ENCODE results near the gene SEMA6B. TPM values are rescaled to one million over a fixed set of nuclear protein-coding genes. Genes with fewer than 3 reads are reported as not detected.

Gene SEMA6B
- total and polyA plus RNA-seq, 2 of the 4 experiments (the other 2 are of a cell fraction): 0.18 to 0.72 TPM

GRCh38 chr19:4586691-4587090, 27.2 kb upstream of the SEMA6B start:
- H2AK9ac ChIP-seq (replicated peaks; ENCODE audit: low read depth, low read length, poor library complexity): no peak overlapping the region
- no peak overlapping the region for H3K4me2 ChIP-seq (ENCODE audit: low read depth, low read length)
- no peak overlapping the region for H4K91ac ChIP-seq (ENCODE audit: insufficient read depth, low read depth, low read length)
- H3K23ac ChIP-seq (ENCODE audit: low read depth, low read length): no peak overlapping the region
- H2BK15ac ChIP-seq (ENCODE audit: low read depth, low read length): no peak overlapping the region
- dilution Hi-C loops (cut with HindIII; ENCODE audit: low sequenced_read_pairs, unreplicated experiment) (no loop called here), intact Hi-C loops (cut with micrococcal nuclease) (no loop called here), in situ Hi-C loops (cut with MboI; ENCODE audit: low sequenced_read_pairs) (no loop called here)
- no peak overlapping the region for H2BK5ac ChIP-seq (ENCODE audit: low read depth, low read length, poor library complexity, severe bottlenecking)
- ATAC-seq (ENCODE audit: low read depth) (no peak), DNase-seq (no peak)
- no peak overlapping the region for H4K5ac ChIP-seq (ENCODE audit: low read depth, low read length)
- H4K8ac ChIP-seq (ENCODE audit: low read depth in 2 of 2, low read length in 2 of 2): no peak overlapping the region
- no peak overlapping the region for H3K14ac ChIP-seq (replicated peaks; ENCODE audit: low read depth, low read length)
- ChIA-PET POLR2A (ENCODE audit: unreplicated experiment) (no interaction called here), CTCF (no interaction called here)
- no peak overlapping the region for H2AK5ac ChIP-seq (ENCODE audit: low read depth, low read length)
- no peak overlapping the region for H3K4me3 ChIP-seq (ENCODE audit: insufficient read depth, low read depth, low read length)
- no peak overlapping the region for H2BK120ac ChIP-seq (ENCODE audit: low read depth, low read length)
- H3K4me1 ChIP-seq (ENCODE audit: control insufficient read depth, insufficient read depth, low read length): peaks cover 3% of the 10 kb centered on the region; the same call in 1 of the 2 replicates
- H3K9ac ChIP-seq (ENCODE audit: low read depth, low read length): no peak overlapping the region
- H3K27me3 ChIP-seq (ENCODE audit: control insufficient read depth, insufficient read depth, low read length): peaks cover 52% of the 10 kb centered on the region
- no peak overlapping the region for H3K4ac ChIP-seq (ENCODE audit: low read depth, low read length)
- H3K36me3 ChIP-seq (ENCODE audit: control insufficient read depth, insufficient read depth, low read length): no peaks in the 10 kb centered on the region
- no peaks in the 10 kb centered on the region; the same call in 1 of the 2 replicates for H4K20me1 ChIP-seq (ENCODE audit: insufficient read depth, low read length)
- no peak overlapping the region for H2AFZ ChIP-seq (replicated peaks; ENCODE audit: low read length, poor library complexity)
- no peak overlapping the region for H3K18ac ChIP-seq (ENCODE audit: low read depth, low read length)
- no peak overlapping the region for H2BK20ac ChIP-seq (ENCODE audit: low read depth, low read length)
- no peaks in the 10 kb centered on the region for H3K9me1 ChIP-seq (ENCODE audit: insufficient read depth, low read length)
- H3K27ac ChIP-seq (ENCODE audit: insufficient read depth, low read length): no peak overlapping the region
- H3K79me1 ChIP-seq (ENCODE audit: low read depth in 1 of 2, low read length in 2 of 2): no peaks in the 10 kb centered on the region
- WGBS, 2 experiments (ENCODE audit: extremely low coverage in 2 of 2, insufficient read length in 1 of 2): 80% methylated on average over 1 of the region's 6 CpGs; no CpG with 5 or more reads in 1 of the 2 experiments
- no TSS peak for BruUV-seq (replicated peaks)
- TF ChIP-seq MAFK (IDR thresholded peaks at IDR 0.05; ENCODE audit: low read depth, low read length) (no peak), CHD1 (IDR thresholded peaks at IDR 0.05; ENCODE audit: low read depth, low read length) (no peak), NFE2L2 (IDR thresholded peaks at IDR 0.05; ENCODE audit: low read depth, low read length) (no peak), POLR2A (IDR thresholded peaks at IDR 0.05; ENCODE audit: low read depth, low read length) (no peak), SMC3 (IDR thresholded peaks at IDR 0.05; ENCODE audit: low read depth, low read length) (no peak), CTCF (conservative IDR thresholded peaks at IDR 0.05; ENCODE audit: low read depth, low read length) (no peak), MXI1 (IDR thresholded peaks at IDR 0.05; ENCODE audit: borderline replicate concordance, low read depth, low read length) (no peak), FOS (IDR thresholded peaks at IDR 0.05; ENCODE audit: low read depth, low read length) (no peak), BHLHE40 (IDR thresholded peaks at IDR 0.05; ENCODE audit: low read depth, low read length) (no peak)
- no peak overlapping the region for H3K56ac ChIP-seq (ENCODE audit: extremely low read depth, insufficient read depth, low read length)
- H3K9me3 ChIP-seq (ENCODE audit: control insufficient read depth, insufficient read depth, low read length): no peaks in the 10 kb centered on the region
